HCT116 (cell line): ENCODE results near the gene PPP2R2D. TPM values are rescaled to one million over a fixed set of nuclear protein-coding genes. Genes with fewer than 3 reads are reported as not detected.

Experiments used
- ATAC-seq: fragments of 200-7000 bp; cut with Tn5 transposase; 2 replicates; pipeline ENCODE4 v1.9.1; 2020; ENCODE audit warnings: mild to moderate bottlenecking, moderate library complexity
- BruUV-seq: library from RNA; stranded (reverse); fragments of 400-500 nt; replicated peaks from 2 replicates; lab custom pipeline; 2021; lab: Mats Ljungman, UMichigan
- CTCF ChIA-PET: fragments of 300-600 bp; sonication (Branson Sonifier 250); formaldehyde crosslinking; loops from one replicate; lab custom pipeline; 2021; ENCODE audit warnings: antibody characterized with exemption; lab: Charles Lee
- POLR2A ChIA-PET: fragments of 300-600, 350-600 bp; sonication (Branson Sonifier 250); formaldehyde crosslinking; loops from one replicate; lab custom pipeline; 2021; ENCODE audit warnings: antibody characterized with exemption; lab: Charles Lee
- RAD21 ChIA-PET, 2 experiments: fragments of 300-600 bp; sonication (Branson Sonifier 250); formaldehyde crosslinking; loops; one replicate each; lab custom pipeline; 2023; ENCODE audit warnings: low total read pairs in 2 of 2; ENCODE audit not compliant: uncharacterized antibody in 2 of 2, unreplicated experiment in 2 of 2, low non-redundant PET in 1 of 2; lab: Charles Lee
- DNase-seq: peaks from one replicate; pipeline ENCODE4 v3.0.0-alpha.2; 2010; ENCODE audit warnings: low read depth, low spot score
- H2AFZ ChIP-seq: fragments of 200-600 bp; shearing (Covaris generic), sonication (generic); 2 replicates; pipeline ENCODE4 v1.6.1; 2017; ENCODE audit warnings: low read depth, mixed run types, mixed read lengths, antibody characterized with exemption, low read length; ENCODE audit not compliant: poor library complexity, severe bottlenecking
- H3K27ac ChIP-seq: 2 replicates; pipeline ENCODE4 v1.5.1; 2012; ENCODE audit warnings: low read depth, low read length
- H3K27me3 ChIP-seq: fragments of 200-600 bp; sonication (generic); 2 replicates; pipeline ENCODE4 v1.6.1; 2016; ENCODE audit warnings: mixed run types, low read length, mixed read lengths; ENCODE audit not compliant: insufficient read depth
- H3K36me3 ChIP-seq, 2 experiments: fragments of 200-500 bp in 1 of 2; fragments of 200-600 bp in 1 of 2; sonication (Bioruptor generic) in 1 of 2; sonication (generic) in 1 of 2; 2 replicates each; pipeline versions ENCODE4 v1.5.1 to v1.6.1; 2014 to 2016; ENCODE audit warnings: low read length in 2 of 2, inconsistent platforms in 1 of 2, mixed read lengths in 1 of 2, mixed run types in 1 of 2; ENCODE audit not compliant: insufficient read depth in 2 of 2, control insufficient read depth in 1 of 2
- H3K4me1 ChIP-seq, 2 experiments: fragments of 200-600 bp in 1 of 2; sonication (generic) in 1 of 2; 2 replicates each; pipeline versions ENCODE4 v1.5.1 to v1.6.1; 2012 to 2017; ENCODE audit warnings: low read length in 2 of 2, inconsistent platforms in 1 of 2, mild to moderate bottlenecking in 1 of 2, mixed read lengths in 1 of 2, mixed run types in 1 of 2, moderate library complexity in 1 of 2; ENCODE audit not compliant: insufficient read depth in 2 of 2, control insufficient read depth in 1 of 2
- H3K4me2 ChIP-seq: fragments of 200-600 bp; sonication (generic); 2 replicates; pipeline ENCODE4 v1.6.1; 2017; ENCODE audit warnings: mixed run types, low read length, mixed read lengths
- H3K4me3 ChIP-seq, 2 experiments: fragments of 200-600 bp in 1 of 2; sonication (generic) in 1 of 2; replicated peaks in 1 of 2; 2 replicates each; pipeline ENCODE4 v1.5.1; 2011 to 2016; ENCODE audit warnings: low read length in 2 of 2, control low read depth in 1 of 2, low read depth in 1 of 2, mild to moderate bottlenecking in 1 of 2, mixed read lengths in 1 of 2, mixed run types in 1 of 2
- H3K79me2 ChIP-seq: fragments of 200-600 bp; sonication (generic); 2 replicates; pipeline ENCODE4 v1.6.1; 2017; ENCODE audit warnings: mild to moderate bottlenecking, mixed run types, low read length, moderate library complexity, mixed read lengths; ENCODE audit not compliant: insufficient read depth
- H3K9ac ChIP-seq: fragments of 200-600 bp; sonication (generic); 2 replicates; pipeline ENCODE4 v1.6.1; 2016; ENCODE audit warnings: low read length, mixed read lengths
- H3K9me2 ChIP-seq: fragments of 200-600 bp; sonication (generic), shearing (Covaris generic); 2 replicates; pipeline ENCODE4 v1.6.1; 2017; ENCODE audit warnings: mixed run types, mild to moderate bottlenecking, moderate library complexity; ENCODE audit not compliant: insufficient read depth
- H3K9me3 ChIP-seq, 2 experiments: fragments of 200-500 bp in 1 of 2; fragments of 200-600 bp in 1 of 2; sonication (Bioruptor generic) in 1 of 2; sonication (generic) in 1 of 2; 2 replicates each; pipeline ENCODE4 v1.6.1; 2014 to 2017; ENCODE audit warnings: low read length in 2 of 2, mixed read lengths in 2 of 2, inconsistent platforms in 1 of 2, low read depth in 1 of 2, mild to moderate bottlenecking in 1 of 2, mixed run types in 1 of 2, moderate library complexity in 1 of 2; ENCODE audit not compliant: control insufficient read depth in 1 of 2, insufficient read depth in 1 of 2
- H4K20me1 ChIP-seq: fragments of 200-600 bp; sonication (generic), shearing (Covaris generic); 2 replicates; pipeline ENCODE4 v1.6.1; 2017; ENCODE audit warnings: mixed run types, mild to moderate bottlenecking, moderate library complexity; ENCODE audit not compliant: insufficient read depth
- ATF3 ChIP-seq: IDR thresholded peaks from 2 replicates; pipeline ENCODE4 v1.6.1; 2012
- CTCF ChIP-seq, 3 experiments: fragments of 200-600 bp in 1 of 3; sonication (generic) in 1 of 3; IDR thresholded peaks in 2 of 3; conservative IDR thresholded peaks in 1 of 3; 2 replicates each; pipeline ENCODE4 v1.5.1; 2012 to 2017; ENCODE audit warnings: low read depth in 2 of 3, low read length in 2 of 3, antibody characterized with exemption in 1 of 3, borderline replicate concordance in 1 of 3, control low read depth in 1 of 3, mild to moderate bottlenecking in 1 of 3, mixed read lengths in 1 of 3, mixed run types in 1 of 3, moderate library complexity in 1 of 3; ENCODE audit not compliant: insufficient read depth in 1 of 3
- EGR1 ChIP-seq: IDR thresholded peaks from 2 replicates; pipeline ENCODE4 v1.6.1; 2012; ENCODE audit warnings: low read depth
- ELF1 ChIP-seq: IDR thresholded peaks from 2 replicates; pipeline ENCODE4 v1.6.1; 2012; ENCODE audit warnings: low read depth, borderline replicate concordance
- EZH2 ChIP-seq: fragments of 200-600 bp; sonication (generic); IDR thresholded peaks from 2 replicates; pipeline ENCODE4 v1.6.1; 2017; ENCODE audit warnings: antibody characterized with exemption, mixed run types
- FOSL1 ChIP-seq: IDR thresholded peaks from 2 replicates; pipeline ENCODE4 v1.6.1; 2012; ENCODE audit warnings: low read depth
- POLR2AphosphoS5 ChIP-seq: IDR thresholded peaks from 2 replicates; pipeline ENCODE4 v1.6.1; 2011; ENCODE audit warnings: mild to moderate bottlenecking, low read depth, low read length, moderate library complexity
- RAD21 ChIP-seq: IDR thresholded peaks from 2 replicates; pipeline ENCODE4 v1.6.1; 2012; ENCODE audit warnings: low read depth, mild to moderate bottlenecking
- ZBTB33 ChIP-seq: IDR thresholded peaks from 2 replicates; pipeline ENCODE4 v1.6.1; 2011; ENCODE audit warnings: mild to moderate bottlenecking, low read length, moderate library complexity; ENCODE audit not compliant: insufficient replicate concordance; ENCODE audit errors: extremely low read depth
- intact Hi-C: fragments of 100-400 bp; cut with micrococcal nuclease; formaldehyde crosslinking; loops from 2 replicates; pipeline ENCODE4 v1.10.0; 2022
- total RNA-seq: library from RNA; stranded (reverse); gene quantifications from one replicate; pipeline ENCODE4 v1.2.1, GENCODE V29; 2021; ENCODE audit not compliant: unreplicated experiment

The PPP2R2D gene
- total RNA-seq, 1 experiment from 2014 or later: 18.1 TPM

GRCh38 chr10:131890276-131891195 lies 10.3 kb upstream of the PPP2R2D start (continued):
- TF ChIP-seq ATF3: no peak

GRCh38 chr10:131891196-131891928 lies 9.4 kb upstream of the PPP2R2D start:
- H3K79me2 ChIP-seq: no peaks in the 10 kb centered on the region
- RAD21 ChIA-PET: no interaction called here
- POLR2A ChIA-PET: interaction anchor here (1.5 kb wide), 1 partner anchor 12 kb away, joined by 3 read pairs; no protein-coding TSS in a partner anchor
- DNase-seq: no peak
- TF ChIP-seq CTCF (IDR thresholded peaks at IDR 0.05 in 2 of 3, conservative IDR thresholded peaks at IDR 0.05 in 1 of 3; ENCODE audit: borderline replicate concordance in 1 of 3, insufficient read depth in 1 of 3, low read depth in 2 of 3, low read length in 2 of 3): peak; percentile 37 to 68 (median 50); a peak in 5 of 6 replicates
- no peak for TF ChIP-seq EZH2
- TF ChIP-seq RAD21: peak; percentile 12; the same call in 1 of the 2 replicates
- no peak for TF ChIP-seq EGR1
- no peak for TF ChIP-seq FOSL1
- no peak for TF ChIP-seq ZBTB33
- TF ChIP-seq ELF1: no peak
- 0 out of 2 replicates have a peak, but pooled peaks have one; percentile 20 for TF ChIP-seq POLR2AphosphoS5
- peak overlapping the region; percentile 12; the same call in 1 of the 2 replicates for H3K27ac ChIP-seq
- H3K36me3 ChIP-seq: no peaks in the 10 kb centered on the region
- H3K4me2 ChIP-seq: peak overlapping the region; percentile 80
- H3K27me3 ChIP-seq: no peaks in the 10 kb centered on the region
- BruUV-seq: no TSS peak
- H4K20me1 ChIP-seq: no peaks in the 10 kb centered on the region
- H3K9ac ChIP-seq: peak overlapping the region; percentile 39
- intact Hi-C loops: no loop called here
- CTCF ChIA-PET: interaction anchor here (0.6 to 1.2 kb wide), 2 partner anchors 9 to 131 kb away, joined by 3 to 4 read pairs; partner anchors contain the start of gene PPP2R2D
- ATAC-seq: peak; percentile 91
- no peaks in the 10 kb centered on the region for H3K9me3 ChIP-seq
- H3K4me3 ChIP-seq: peak overlapping the region; percentile 30 to 50
- H3K4me1 ChIP-seq: peaks cover 15 to 40% of the 10 kb centered on the region in 2 experiments
- H3K9me2 ChIP-seq: no peaks in the 10 kb centered on the region
- no peak overlapping the region for H2AFZ ChIP-seq
